Sigmoid colon (tissue), 7 donors: ENCODE data around the gene ARRDC4. TPM values are rescaled to one million over a fixed set of nuclear protein-coding genes. Genes with fewer than 3 reads are reported as not detected.

Source experiments
- DNase-seq: peaks from one replicate; pipeline ENCODE4 v3.0.0-alpha.2; 2019
- H3K27ac ChIP-seq, 4 donors: fragments of 200-600 bp; sonication (generic); one replicate each; pipeline ENCODE4 v1.5.1; 2016 to 2019; ENCODE audit warnings: mild to moderate bottlenecking in 1 of 4
- H3K27me3 ChIP-seq, 3 donors: fragments of 200-600 bp; sonication (generic); one replicate each; pipeline ENCODE4 v1.5.1; 2019; ENCODE audit warnings: mild to moderate bottlenecking in 1 of 3
- H3K36me3 ChIP-seq, 4 donors: fragments of 200-600 bp; sonication (generic); one replicate each; pipeline ENCODE4 v1.5.1; 2016 to 2019
- H3K4me1 ChIP-seq, 4 donors: fragments of 200-600 bp; sonication (generic); one replicate each; pipeline ENCODE4 v1.5.1; 2017 to 2019
- H3K4me3 ChIP-seq, 4 donors: fragments of 200-600 bp; sonication (generic); one replicate each; pipeline ENCODE4 v1.5.1; 2017 to 2019; ENCODE audit warnings: mild to moderate bottlenecking in 2 of 4, moderate library complexity in 1 of 4
- H3K9me3 ChIP-seq, 4 donors: fragments of 200-600 bp in 3 of 4; sonication (generic) in 3 of 4; one replicate each; pipeline versions ENCODE4 v1.5.1 to v1.6.1; 2013 to 2019
- EP300 ChIP-seq, 4 donors: sonication (generic); formaldehyde crosslinking; IDR thresholded peaks; one replicate each; pipeline ENCODE4 v1.6.1; 2017; ENCODE audit warnings: antibody characterized with exemption in 4 of 4
- POLR2A ChIP-seq, 2 donors: fragments of 450-650 bp; IDR thresholded peaks; one replicate each; pipeline ENCODE4 v1.6.1; 2016; ENCODE audit warnings: antibody characterized with exemption in 2 of 2, mild to moderate bottlenecking in 2 of 2, moderate library complexity in 2 of 2
- POLR2AphosphoS5 ChIP-seq, 4 donors: sonication (generic); formaldehyde crosslinking; IDR thresholded peaks; one replicate each; pipeline ENCODE4 v1.6.1; 2017; ENCODE audit warnings: antibody characterized with exemption in 4 of 4
- WGBS, 2 donors: extraction: QIAGEN DNeasy Blood & Tissue Kit; methylation state at CpG; one replicate each; pipeline ENCODE4 v1.1.7; 2013; 5-methylcytosine and 5-hydroxymethylcytosine counted together
- intact Hi-C: fragments of 100-400 bp; cut with DNase I; formaldehyde crosslinking; loops from one replicate; pipeline ENCODE4 v1.15.1; 2023
- polyA plus RNA-seq, 3 donors: library from polyadenylated mRNA; stranded (reverse); fragments of 200-250 nt; gene quantifications; one replicate each; pipeline ENCODE4 v1.2.3, GENCODE V29; 2013
- total RNA-seq, 4 donors: library from RNA; depleted of rRNA; stranded (reverse); fragments of >200 nt; gene quantifications; one replicate each; pipeline ENCODE4 v1.1.0, GENCODE V29; 2016
- TF ChIP-seq, protein P1 (sequence below), 4 experiments: fragments of 450-650 bp in 3 of 4; fragments of 200-600 bp in 1 of 4; IDR thresholded peaks; one replicate each; pipeline ENCODE4 v1.5.1; 2016 to 2019; ENCODE audit warnings: antibody characterized with exemption in 4 of 4, mild to moderate bottlenecking in 3 of 4, moderate library complexity in 2 of 4
- donor health status: healthy with polysubstance abuse.
- donor health status: Bipolar disorder and iron deficiency.
- donor health status: healthy.

The ARRDC4 gene
- total and polyA plus RNA-seq, 7 donors, result 26.4 to 205 (median 143) TPM

DNA sequence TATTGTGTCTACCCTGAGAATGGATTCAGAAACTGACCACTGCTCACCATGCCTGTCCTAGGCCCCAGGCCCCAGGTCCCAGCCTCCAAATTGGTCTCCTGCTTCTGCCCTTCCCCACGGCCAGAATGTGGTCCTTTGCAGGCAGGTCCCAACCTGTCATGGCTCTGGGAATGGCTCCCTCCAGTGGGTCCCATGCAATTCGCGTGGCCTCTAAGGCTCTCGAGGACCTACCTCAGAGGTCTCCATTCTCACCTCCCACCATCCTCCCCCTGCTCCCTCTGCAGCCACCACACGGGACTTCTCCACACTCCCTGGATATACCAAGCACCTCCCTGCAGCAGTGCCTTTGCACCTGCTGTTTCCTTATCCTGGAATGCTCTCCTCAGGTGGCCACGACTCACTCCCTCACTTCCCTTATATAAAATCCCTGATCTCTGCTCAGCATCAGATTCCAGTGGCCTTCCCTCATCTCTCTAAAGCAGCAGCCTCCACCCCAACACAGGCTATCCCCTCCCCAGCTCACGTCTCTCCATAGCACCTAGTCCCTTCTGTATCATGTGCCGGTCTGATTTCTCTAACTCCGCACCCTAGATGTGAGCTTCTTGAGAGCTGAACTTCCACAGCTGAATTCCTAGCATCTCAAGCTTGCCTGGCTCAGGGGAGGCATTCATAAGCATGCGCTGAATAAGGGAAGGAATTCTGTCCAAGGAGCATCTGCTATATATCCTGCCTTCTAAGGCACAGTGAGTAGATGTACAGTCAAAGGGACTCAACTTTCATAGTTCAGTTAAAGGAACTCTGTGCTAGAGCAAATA lies 56.9 kb downstream of the ARRDC4 start:
- Histone ChIP-seq H3K27ac (peak overlapping the region; percentile 75 to 93 (median 88)), H3K4me1 (peaks cover 0 to 28% (median 17%) of the 10 kb centered on the region in 4 donors), H3K27me3 (no peaks in the 10 kb centered on the region), H3K36me3 (no peaks in the 10 kb centered on the region), H3K4me3 (peak overlapping the region; percentile 29 to 57 (median 50)), H3K9me3 (no peaks in the 10 kb centered on the region)
- intact Hi-C loops, result loop anchor here (2.0 to 10.0 kb wide), 3 partner anchors 57 to 1693 kb away; partner anchors contain the start of gene ARRDC4
- peak; percentile 68 for DNase-seq
- TF ChIP-seq POLR2AphosphoS5 (IDR thresholded peaks at IDR 0.05) (peak in 3 of 4 donors; percentile 79 to 91 (median 79)), POLR2A (IDR thresholded peaks at IDR 0.05) (peak in 1 of 2 donors; percentile 66), EP300 (IDR thresholded peaks at IDR 0.05) (no peak)
- TF ChIP-seq, protein P1, sequence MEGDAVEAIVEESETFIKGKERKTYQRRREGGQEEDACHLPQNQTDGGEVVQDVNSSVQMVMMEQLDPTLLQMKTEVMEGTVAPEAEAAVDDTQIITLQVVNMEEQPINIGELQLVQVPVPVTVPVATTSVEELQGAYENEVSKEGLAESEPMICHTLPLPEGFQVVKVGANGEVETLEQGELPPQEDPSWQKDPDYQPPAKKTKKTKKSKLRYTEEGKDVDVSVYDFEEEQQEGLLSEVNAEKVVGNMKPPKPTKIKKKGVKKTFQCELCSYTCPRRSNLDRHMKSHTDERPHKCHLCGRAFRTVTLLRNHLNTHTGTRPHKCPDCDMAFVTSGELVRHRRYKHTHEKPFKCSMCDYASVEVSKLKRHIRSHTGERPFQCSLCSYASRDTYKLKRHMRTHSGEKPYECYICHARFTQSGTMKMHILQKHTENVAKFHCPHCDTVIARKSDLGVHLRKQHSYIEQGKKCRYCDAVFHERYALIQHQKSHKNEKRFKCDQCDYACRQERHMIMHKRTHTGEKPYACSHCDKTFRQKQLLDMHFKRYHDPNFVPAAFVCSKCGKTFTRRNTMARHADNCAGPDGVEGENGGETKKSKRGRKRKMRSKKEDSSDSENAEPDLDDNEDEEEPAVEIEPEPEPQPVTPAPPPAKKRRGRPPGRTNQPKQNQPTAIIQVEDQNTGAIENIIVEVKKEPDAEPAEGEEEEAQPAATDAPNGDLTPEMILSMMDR (IDR thresholded peaks at IDR 0.05), result no peak
- WGBS, 2 donors, result 85 to 90% methylated on average over 10 of the region's 10 CpGs

DNA sequence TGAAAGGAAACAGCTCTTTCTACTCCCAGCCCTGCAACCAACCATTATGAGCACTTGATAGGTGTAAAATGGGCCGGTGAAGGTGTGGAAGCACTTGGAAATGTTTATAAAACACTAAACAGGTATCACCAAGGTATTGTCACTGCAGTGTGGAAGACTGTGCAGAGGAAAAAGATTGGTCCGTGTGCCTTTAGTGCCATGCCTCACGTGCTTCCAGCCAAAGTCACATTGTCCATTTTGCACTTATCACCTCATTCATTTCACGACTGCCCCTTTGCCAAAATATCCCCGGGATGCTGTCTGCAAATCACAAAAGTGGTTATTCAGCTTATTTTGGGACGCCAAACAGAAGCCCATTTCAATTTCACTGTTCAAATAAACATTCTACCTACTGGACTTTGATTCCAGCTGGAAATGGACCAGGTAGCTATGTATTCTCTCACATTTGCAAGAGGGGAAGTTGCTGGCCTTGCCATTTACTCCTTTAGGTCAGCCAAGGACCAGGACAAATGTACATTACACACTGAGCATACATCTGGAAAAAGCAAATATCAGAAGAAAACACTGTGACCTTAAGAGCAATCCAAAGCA lies 58.4 kb downstream of the ARRDC4 start:
- Histone ChIP-seq H3K4me1 (peaks cover 0 to 34% (median 18%) of the 10 kb centered on the region in 4 donors), H3K36me3 (no peaks in the 10 kb centered on the region), H3K27ac (peak overlapping the region; percentile 75 to 93 (median 88)), H3K27me3 (no peaks in the 10 kb centered on the region), H3K4me3 (no peak overlapping the region), H3K9me3 (no peaks in the 10 kb centered on the region)
- WGBS, 2 donors, result 23 to 68% methylated on average over 6 of the region's 6 CpGs
- intact Hi-C loops, result loop anchor here (5.0 to 10.0 kb wide), 2 partner anchors 58 to 1694 kb away; no protein-coding TSS in a partner anchor
- TF ChIP-seq POLR2AphosphoS5 (IDR thresholded peaks at IDR 0.05) (no peak), POLR2A (IDR thresholded peaks at IDR 0.05) (no peak), EP300 (IDR thresholded peaks at IDR 0.05) (no peak)
- TF ChIP-seq, protein P1 (IDR thresholded peaks at IDR 0.05), result no peak
- DNase-seq, result no peak
